GM12864 (cell line): Measurements from ENCODE around the gene RNF223.

Source experiments
- DNase-seq: peaks from one replicate; pipeline ENCODE4 v3.0.0-alpha.2; 2011; ENCODE audit warnings: low read depth
- H3K4me3 ChIP-seq: 2 replicates; pipeline ENCODE4 v1.5.1; 2011; ENCODE audit warnings: mild to moderate bottlenecking, low read depth, low read length, control low read depth
- CTCF ChIP-seq: IDR thresholded peaks from 2 replicates; pipeline ENCODE4 v1.5.1; 2011; ENCODE audit warnings: low read depth, mild to moderate bottlenecking, moderate library complexity, low read length, control low read depth, inconsistent platforms; ENCODE audit errors: missing control alignments

Gene RNF223

GRCh38 chr1:1037366-1038327, 36.5 kb downstream of the RNF223 start:
- H3K4me3 ChIP-seq: no peak overlapping the region
- no peak for DNase-seq
- TF ChIP-seq CTCF: no peak

- H3K4me3 ChIP-seq: no peak overlapping the region
- no peak for TF ChIP-seq CTCF
- DNase-seq: no peak
Observed at GRCh38 chr1:1035291-1035943, 38.7 kb downstream of the RNF223 start.

- DNase-seq: no peak
- no peak for TF ChIP-seq CTCF
- no peak overlapping the region for H3K4me3 ChIP-seq
Observed at GRCh38 chr1:1034439-1034781, 39.7 kb downstream of the RNF223 start.

GRCh38 chr1:1033731-1034438, 40.2 kb downstream of the RNF223 start:
- TF ChIP-seq CTCF: no peak
- H3K4me3 ChIP-seq: peak overlapping the region; percentile 43
- no peak for DNase-seq

- DNase-seq: peak; percentile 85
- peak; percentile 83 for TF ChIP-seq CTCF
- peak overlapping the region; percentile 46; the same call in 1 of the 2 replicates for H3K4me3 ChIP-seq
Observed at GRCh38 chr1:1033009-1033587, 41.0 kb downstream of the RNF223 start.

GRCh38 chr1:1032424-1032823, 41.7 kb downstream of the RNF223 start:
- H3K4me3 ChIP-seq: no peak overlapping the region
- no peak for DNase-seq
- TF ChIP-seq CTCF: peak; percentile 35
